ENCODE data around the gene ATP6V0E2.

Gene ATP6V0E2

GRCh38 chr7:149843566-149843965 lies 30.2 kb upstream of the ATP6V0E2 start:
- no peaks in the 10 kb centered on the region for H3K9me3 ChIP-seq (ENCODE audit: insufficient read depth, low read length)
- H3K4me1 ChIP-seq (ENCODE audit: low read length), result peaks cover 26% of the 10 kb centered on the region
- no peak overlapping the region for H3K9ac ChIP-seq (ENCODE audit: low read length)
- no peak overlapping the region for H3K27ac ChIP-seq (ENCODE audit: low read length)
- no peak overlapping the region for H2AFZ ChIP-seq (ENCODE audit: low read depth, low read length)
- H3K79me2 ChIP-seq (ENCODE audit: low read length), result peaks cover 11% of the 10 kb centered on the region
- peaks cover 11% of the 10 kb centered on the region for H3K27me3 ChIP-seq (ENCODE audit: low read depth, low read length)
- H4K20me1 ChIP-seq (ENCODE audit: insufficient read depth, low read length), result no peaks in the 10 kb centered on the region; the same call in 1 of the 2 replicates
- H3K4me3 ChIP-seq (ENCODE audit: low read length), result no peak overlapping the region
- no peak overlapping the region for H3K4me2 ChIP-seq (ENCODE audit: low read length)
- TF ChIP-seq CTCF (IDR thresholded peaks at IDR 0.05; ENCODE audit: low read depth, low read length), result no peak
- no peak for TF ChIP-seq EZH2phosphoT487 (IDR thresholded peaks at IDR 0.05; ENCODE audit: low read depth)
- H3K36me3 ChIP-seq (replicated peaks; ENCODE audit: low read depth, low read length), result no peaks in the 10 kb centered on the region

- peaks cover 21% of the 10 kb centered on the region for H3K4me1 ChIP-seq (ENCODE audit: low read length)
- TF ChIP-seq CTCF (IDR thresholded peaks at IDR 0.05; ENCODE audit: low read depth, low read length), result no peak
- no peak for TF ChIP-seq EZH2phosphoT487 (IDR thresholded peaks at IDR 0.05; ENCODE audit: low read depth)
Measured at GRCh38 chr7:149844445-149844844, 29.3 kb upstream of the ATP6V0E2 start.

GRCh38 chr7:149845257-149845980 lies 28.4 kb upstream of the ATP6V0E2 start:
- no peaks in the 10 kb centered on the region for H3K9me3 ChIP-seq (ENCODE audit: insufficient read depth, low read length)
- no peak overlapping the region for H3K4me2 ChIP-seq (ENCODE audit: low read length)
- peaks cover 18% of the 10 kb centered on the region for H3K4me1 ChIP-seq (ENCODE audit: low read length)
- no peak overlapping the region for H3K4me3 ChIP-seq (ENCODE audit: low read length)
- H3K27me3 ChIP-seq (ENCODE audit: low read depth, low read length), result peaks cover 11% of the 10 kb centered on the region
- H3K36me3 ChIP-seq (replicated peaks; ENCODE audit: low read depth, low read length), result no peaks in the 10 kb centered on the region
- H4K20me1 ChIP-seq (ENCODE audit: insufficient read depth, low read length), result no peaks in the 10 kb centered on the region; the same call in 1 of the 2 replicates
- no peak overlapping the region for H3K27ac ChIP-seq (ENCODE audit: low read length)
- no peak for TF ChIP-seq EZH2phosphoT487 (IDR thresholded peaks at IDR 0.05; ENCODE audit: low read depth)
- TF ChIP-seq CTCF (IDR thresholded peaks at IDR 0.05; ENCODE audit: low read depth, low read length), result no peak
- no peaks in the 10 kb centered on the region for H3K79me2 ChIP-seq (ENCODE audit: low read length)
- H3K9ac ChIP-seq (ENCODE audit: low read length), result no peak overlapping the region
- no peak overlapping the region for H2AFZ ChIP-seq (ENCODE audit: low read depth, low read length)

More at GRCh38 chr7:149844445-149844844, 29.3 kb upstream of the ATP6V0E2 start:
- no peak overlapping the region for H2AFZ ChIP-seq (ENCODE audit: low read depth, low read length)
- peaks cover 3% of the 10 kb centered on the region for H3K79me2 ChIP-seq (ENCODE audit: low read length)
- H3K4me3 ChIP-seq (ENCODE audit: low read length), result no peak overlapping the region
- no peaks in the 10 kb centered on the region for H3K9me3 ChIP-seq (ENCODE audit: insufficient read depth, low read length)
- H3K27me3 ChIP-seq (ENCODE audit: low read depth, low read length), result peaks cover 11% of the 10 kb centered on the region
- no peaks in the 10 kb centered on the region for H3K36me3 ChIP-seq (replicated peaks; ENCODE audit: low read depth, low read length)
- no peak overlapping the region for H3K4me2 ChIP-seq (ENCODE audit: low read length)
- no peaks in the 10 kb centered on the region; the same call in 1 of the 2 replicates for H4K20me1 ChIP-seq (ENCODE audit: insufficient read depth, low read length)
- no peak overlapping the region for H3K27ac ChIP-seq (ENCODE audit: low read length)
- H3K9ac ChIP-seq (ENCODE audit: low read length), result no peak overlapping the region

GRCh38 chr7:149846021-149846420 lies 27.7 kb upstream of the ATP6V0E2 start:
- peaks cover 11% of the 10 kb centered on the region for H3K27me3 ChIP-seq (ENCODE audit: low read depth, low read length)
- H4K20me1 ChIP-seq (ENCODE audit: insufficient read depth, low read length), result no peaks in the 10 kb centered on the region; the same call in 1 of the 2 replicates
- H3K79me2 ChIP-seq (ENCODE audit: low read length), result no peaks in the 10 kb centered on the region
- no peak overlapping the region for H3K27ac ChIP-seq (ENCODE audit: low read length)
- H3K4me2 ChIP-seq (ENCODE audit: low read length), result peak overlapping the region; percentile 39; the same call in 1 of the 2 replicates
- peaks cover 18% of the 10 kb centered on the region for H3K4me1 ChIP-seq (ENCODE audit: low read length)
- H3K36me3 ChIP-seq (replicated peaks; ENCODE audit: low read depth, low read length), result no peaks in the 10 kb centered on the region
- H2AFZ ChIP-seq (ENCODE audit: low read depth, low read length), result no peak overlapping the region
- TF ChIP-seq CTCF (IDR thresholded peaks at IDR 0.05; ENCODE audit: low read depth, low read length) (no peak), EZH2phosphoT487 (IDR thresholded peaks at IDR 0.05; ENCODE audit: low read depth) (no peak)
- H3K4me3 ChIP-seq (ENCODE audit: low read length), result no peak overlapping the region
- no peaks in the 10 kb centered on the region for H3K9me3 ChIP-seq (ENCODE audit: insufficient read depth, low read length)
- no peak overlapping the region for H3K9ac ChIP-seq (ENCODE audit: low read length)
